ENCODE measurements around the gene MX1. TPM values are rescaled to one million over a fixed set of nuclear protein-coding genes. Genes with fewer than 3 reads are reported as not detected.
A peak's percentile ranks its signal among the peaks of the same experiment; 100 is the strongest.

MX1 gene
- polyA plus RNA-seq, 1 donor from 2014 or later = 0.07 TPM

DNA sequence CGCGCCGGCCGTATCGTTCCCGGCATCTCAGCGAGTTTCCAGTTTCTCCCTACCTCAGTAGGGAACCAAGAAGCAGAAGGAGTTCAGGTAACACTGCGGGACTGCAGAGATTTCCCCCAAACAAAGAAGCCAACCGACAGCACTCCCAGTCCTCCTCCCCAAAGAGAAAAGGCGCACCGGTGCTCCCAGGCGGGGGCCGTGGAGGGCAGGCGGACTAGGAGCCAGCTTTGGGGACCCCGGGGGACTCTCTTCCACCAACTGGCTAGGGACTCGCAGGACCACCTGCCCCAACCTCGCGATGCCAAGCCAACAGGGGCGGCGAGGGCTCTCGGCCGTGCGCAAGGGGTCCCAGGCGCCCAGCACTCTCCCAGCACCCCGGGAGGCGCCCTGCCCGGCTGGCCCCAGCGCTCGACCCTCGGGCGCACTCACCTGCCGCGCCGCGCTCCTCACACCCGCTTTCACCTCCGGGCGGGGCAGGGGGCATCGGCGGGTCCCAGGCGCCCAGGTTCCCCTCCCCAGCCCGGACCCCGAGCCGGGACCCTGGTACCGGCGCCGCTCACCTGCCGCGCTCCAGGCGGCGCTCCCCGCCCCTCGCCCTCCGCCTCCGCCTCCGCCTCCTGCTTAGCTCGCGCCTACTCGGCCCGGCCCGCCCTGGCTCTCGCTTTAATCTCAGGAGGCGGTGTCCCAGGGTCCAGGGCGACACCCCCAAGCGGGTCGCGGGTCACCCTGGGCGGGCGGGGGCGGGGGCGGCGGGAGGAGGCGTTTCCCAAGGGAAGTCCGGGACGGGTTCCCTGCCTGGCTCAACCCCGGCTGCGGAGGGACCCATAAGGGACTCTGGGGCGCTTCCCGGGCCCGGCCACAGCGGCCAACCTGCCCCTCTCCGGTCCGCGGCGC, 81.7 kb downstream of the MX1 start, which contains the start of gene TMPRSS2:
Gene TMPRSS2 (minus strand): TSS at position 638 of the 894 bp plus-strand sequence. CDS start 10,025 bp downstream, outside the sequence.
- Histone ChIP-seq H3K27me3 (ENCODE audit: insufficient read depth, low read depth, low read length) (peaks cover 67% of the 10 kb centered on the region), H3K4me2 (ENCODE audit: low read length) (peak within 1 kb of the TSS; percentile 65)

DNA sequence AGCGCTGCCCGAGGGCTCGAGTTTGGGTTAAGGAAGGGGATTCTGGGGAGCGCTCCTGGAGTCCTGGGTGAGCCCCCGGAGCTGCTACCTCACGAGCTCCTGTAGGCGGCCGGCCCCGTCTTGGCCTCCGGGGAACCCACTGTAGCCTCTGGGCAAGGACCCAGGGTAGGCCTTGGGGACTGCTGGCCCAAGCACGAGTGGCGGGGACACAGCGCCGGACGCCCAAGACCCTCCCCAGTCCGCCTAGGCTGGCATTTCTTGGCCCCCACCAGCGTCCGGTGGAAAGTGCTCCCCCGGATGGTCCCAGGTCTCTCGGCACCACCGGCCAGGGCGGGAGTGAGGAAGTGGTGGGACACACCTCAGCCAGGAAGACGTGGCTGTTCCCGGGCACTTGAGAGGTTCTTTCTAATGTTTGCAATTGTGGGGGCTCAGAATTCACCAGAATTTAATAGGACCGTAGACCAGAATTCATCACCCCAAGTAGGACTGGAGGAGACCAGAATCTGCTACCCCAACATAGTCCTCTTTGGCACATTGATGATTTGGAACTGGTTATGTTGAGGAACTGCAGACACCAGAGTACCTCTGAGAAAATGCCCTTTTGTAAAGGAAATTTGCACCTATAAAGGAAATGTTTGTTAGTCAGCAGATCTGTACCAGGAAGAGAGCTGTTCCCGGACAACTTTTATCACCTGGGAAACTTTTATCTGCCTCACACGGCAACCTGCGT, 82.5 kb downstream of the MX1 start:
- no peaks in the 10 kb centered on the region for H3K9me2 ChIP-seq (ENCODE audit: insufficient read depth, low read length)
- TF ChIP-seq MXI1 (conservative IDR thresholded peaks at IDR 0.05; ENCODE audit: poor library complexity, severe bottlenecking) (no peak), EZH2 (IDR thresholded peaks at IDR 0.05; ENCODE audit: borderline replicate concordance, insufficient read depth, low read length, poor library complexity, severe bottlenecking) (no peak), RAD21 (conservative IDR thresholded peaks at IDR 0.05) (no peak), TAF1 (IDR thresholded peaks at IDR 0.05; ENCODE audit: low read depth) (no peak), SMC3 (conservative IDR thresholded peaks at IDR 0.05; ENCODE audit: poor library complexity) (no peak), POLR2AphosphoS5 (IDR thresholded peaks at IDR 0.05) (no peak), EP300 (conservative IDR thresholded peaks at IDR 0.05; ENCODE audit: poor library complexity, severe bottlenecking) (no peak)
- TF ChIP-seq, protein P1, sequence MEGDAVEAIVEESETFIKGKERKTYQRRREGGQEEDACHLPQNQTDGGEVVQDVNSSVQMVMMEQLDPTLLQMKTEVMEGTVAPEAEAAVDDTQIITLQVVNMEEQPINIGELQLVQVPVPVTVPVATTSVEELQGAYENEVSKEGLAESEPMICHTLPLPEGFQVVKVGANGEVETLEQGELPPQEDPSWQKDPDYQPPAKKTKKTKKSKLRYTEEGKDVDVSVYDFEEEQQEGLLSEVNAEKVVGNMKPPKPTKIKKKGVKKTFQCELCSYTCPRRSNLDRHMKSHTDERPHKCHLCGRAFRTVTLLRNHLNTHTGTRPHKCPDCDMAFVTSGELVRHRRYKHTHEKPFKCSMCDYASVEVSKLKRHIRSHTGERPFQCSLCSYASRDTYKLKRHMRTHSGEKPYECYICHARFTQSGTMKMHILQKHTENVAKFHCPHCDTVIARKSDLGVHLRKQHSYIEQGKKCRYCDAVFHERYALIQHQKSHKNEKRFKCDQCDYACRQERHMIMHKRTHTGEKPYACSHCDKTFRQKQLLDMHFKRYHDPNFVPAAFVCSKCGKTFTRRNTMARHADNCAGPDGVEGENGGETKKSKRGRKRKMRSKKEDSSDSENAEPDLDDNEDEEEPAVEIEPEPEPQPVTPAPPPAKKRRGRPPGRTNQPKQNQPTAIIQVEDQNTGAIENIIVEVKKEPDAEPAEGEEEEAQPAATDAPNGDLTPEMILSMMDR (IDR thresholded peaks at IDR 0.05; ENCODE audit: poor library complexity, severe bottlenecking) = no peak
- TF ChIP-seq, protein P2, sequence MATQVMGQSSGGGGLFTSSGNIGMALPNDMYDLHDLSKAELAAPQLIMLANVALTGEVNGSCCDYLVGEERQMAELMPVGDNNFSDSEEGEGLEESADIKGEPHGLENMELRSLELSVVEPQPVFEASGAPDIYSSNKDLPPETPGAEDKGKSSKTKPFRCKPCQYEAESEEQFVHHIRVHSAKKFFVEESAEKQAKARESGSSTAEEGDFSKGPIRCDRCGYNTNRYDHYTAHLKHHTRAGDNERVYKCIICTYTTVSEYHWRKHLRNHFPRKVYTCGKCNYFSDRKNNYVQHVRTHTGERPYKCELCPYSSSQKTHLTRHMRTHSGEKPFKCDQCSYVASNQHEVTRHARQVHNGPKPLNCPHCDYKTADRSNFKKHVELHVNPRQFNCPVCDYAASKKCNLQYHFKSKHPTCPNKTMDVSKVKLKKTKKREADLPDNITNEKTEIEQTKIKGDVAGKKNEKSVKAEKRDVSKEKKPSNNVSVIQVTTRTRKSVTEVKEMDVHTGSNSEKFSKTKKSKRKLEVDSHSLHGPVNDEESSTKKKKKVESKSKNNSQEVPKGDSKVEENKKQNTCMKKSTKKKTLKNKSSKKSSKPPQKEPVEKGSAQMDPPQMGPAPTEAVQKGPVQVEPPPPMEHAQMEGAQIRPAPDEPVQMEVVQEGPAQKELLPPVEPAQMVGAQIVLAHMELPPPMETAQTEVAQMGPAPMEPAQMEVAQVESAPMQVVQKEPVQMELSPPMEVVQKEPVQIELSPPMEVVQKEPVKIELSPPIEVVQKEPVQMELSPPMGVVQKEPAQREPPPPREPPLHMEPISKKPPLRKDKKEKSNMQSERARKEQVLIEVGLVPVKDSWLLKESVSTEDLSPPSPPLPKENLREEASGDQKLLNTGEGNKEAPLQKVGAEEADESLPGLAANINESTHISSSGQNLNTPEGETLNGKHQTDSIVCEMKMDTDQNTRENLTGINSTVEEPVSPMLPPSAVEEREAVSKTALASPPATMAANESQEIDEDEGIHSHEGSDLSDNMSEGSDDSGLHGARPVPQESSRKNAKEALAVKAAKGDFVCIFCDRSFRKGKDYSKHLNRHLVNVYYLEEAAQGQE (IDR thresholded peaks at IDR 0.05; ENCODE audit: borderline replicate concordance) = no peak
- H3K4me3 ChIP-seq (ENCODE audit: low read length) = peak overlapping the region; percentile 65
- no peak overlapping the region for H3K27ac ChIP-seq (ENCODE audit: low read length)
- H3F3A ChIP-seq (ENCODE audit: insufficient read depth, low read length, poor library complexity, severe bottlenecking) = no peaks in the 10 kb centered on the region
- no peaks in the 10 kb centered on the region for H4K20me1 ChIP-seq (ENCODE audit: insufficient read depth)
- no peak overlapping the region for H2AFZ ChIP-seq (ENCODE audit: low read depth, low read length)
- peaks cover 6% of the 10 kb centered on the region for H3K9me3 ChIP-seq (ENCODE audit: low read length)
- H3K4me2 ChIP-seq (ENCODE audit: low read length) = no peak overlapping the region
- no peaks in the 10 kb centered on the region for H3K36me3 ChIP-seq (ENCODE audit: insufficient read depth, low read length)
- H3K79me2 ChIP-seq (replicated peaks; ENCODE audit: insufficient read depth, low read length) = no peaks in the 10 kb centered on the region
- H3K27me3 ChIP-seq (ENCODE audit: insufficient read depth, low read depth, low read length) = peaks cover 67% of the 10 kb centered on the region
- H3K9ac ChIP-seq (ENCODE audit: low read length) = no peak overlapping the region

More for the DNA sequence above, 81.7 kb downstream of the MX1 start, which contains the start of gene TMPRSS2:
- H3K9ac ChIP-seq (ENCODE audit: low read length) = peak within 1 kb of the TSS; percentile 3
- no peak for TF ChIP-seq EP300 (conservative IDR thresholded peaks at IDR 0.05; ENCODE audit: poor library complexity, severe bottlenecking)
- no peak for TF ChIP-seq TAF1 (IDR thresholded peaks at IDR 0.05; ENCODE audit: low read depth)
- TF ChIP-seq MXI1 (conservative IDR thresholded peaks at IDR 0.05; ENCODE audit: poor library complexity, severe bottlenecking) = no peak
- peaks cover 6% of the 10 kb centered on the region for H3K9me3 ChIP-seq (ENCODE audit: low read length)
- peak within 1 kb of the TSS; percentile 65 for H3K4me3 ChIP-seq (ENCODE audit: low read length)
- H3K79me2 ChIP-seq (replicated peaks; ENCODE audit: insufficient read depth, low read length) = no peaks in the 10 kb centered on the region
- H4K20me1 ChIP-seq (ENCODE audit: insufficient read depth) = no peaks in the 10 kb centered on the region
- no peak within 1 kb of the TSS for H2AFZ ChIP-seq (ENCODE audit: low read depth, low read length)
- H3F3A ChIP-seq (ENCODE audit: insufficient read depth, low read length, poor library complexity, severe bottlenecking) = no peaks in the 10 kb centered on the region
- no peaks in the 10 kb centered on the region for H3K9me2 ChIP-seq (ENCODE audit: insufficient read depth, low read length)
- no peak within 1 kb of the TSS for H3K27ac ChIP-seq (ENCODE audit: low read length)
- H3K36me3 ChIP-seq (ENCODE audit: insufficient read depth, low read length) = no peaks in the 10 kb centered on the region

Other genes with a start within 250 kb of the MX1 start
- gene FAM3B, start 109.4 kb upstream of the MX1 start, polyA plus RNA-seq = not detected in 2 replicates
- not detected in 2 replicates for gene MX2, start 64.2 kb upstream of the MX1 start, polyA plus RNA-seq
- gene TMPRSS2, start 81.9 kb downstream of the MX1 start, polyA plus RNA-seq = not detected in 2 replicates